HTERT RPE-1 (cell line): ENCODE measurements around the gene IRS4.

Experiments used
- in situ Hi-C: fragments of 300-500 bp; cut with MboI; formaldehyde crosslinking; loops from 4 replicates; pipeline ENCODE4 v1.14.3; 2020; ENCODE audit warnings: low sequenced_read_pairs

The IRS4 gene

GRCh38 chrX:108736509-108737479 is at the start of gene IRS4:
Gene IRS4, minus strand, starts transcription at chrX:108736563.
- in situ Hi-C loops = no loop called here

GRCh38 chrX:108772549-108772948 is 36.2 kb upstream of the IRS4 start:
- in situ Hi-C loops = no loop called here

- in situ Hi-C loops = no loop called here
These were observed 27.2 kb upstream of the IRS4 start for GRCh38 chrX:108763559-108763958.

GRCh38 chrX:108740299-108740774 is 4.0 kb upstream of the IRS4 start:
- in situ Hi-C loops = no loop called here

- in situ Hi-C loops = no loop called here
These were observed 1.4 kb upstream of the IRS4 start for GRCh38 chrX:108737754-108738153.

- in situ Hi-C loops = no loop called here
These were observed 469 bp downstream of the IRS4 start for GRCh38 chrX:108735679-108736508.

GRCh38 chrX:108735091-108735678 is 1.2 kb downstream of the IRS4 start:
- in situ Hi-C loops = no loop called here

GRCh38 chrX:108734426-108734825 is 1.9 kb downstream of the IRS4 start:
- in situ Hi-C loops = no loop called here

- in situ Hi-C loops = no loop called here
These were observed 3.6 kb downstream of the IRS4 start for GRCh38 chrX:108732630-108733321.

- in situ Hi-C loops = no loop called here
These were observed 5.2 kb downstream of the IRS4 start for GRCh38 chrX:108731153-108731552.

GRCh38 chrX:108726748-108727147 is 9.6 kb downstream of the IRS4 start:
- in situ Hi-C loops = no loop called here

- in situ Hi-C loops = no loop called here
These were observed 13.8 kb downstream of the IRS4 start for GRCh38 chrX:108722561-108722960.

GRCh38 chrX:108712886-108713285 is 23.5 kb downstream of the IRS4 start:
- in situ Hi-C loops = no loop called here

- in situ Hi-C loops = no loop called here
These were observed 31.5 kb downstream of the IRS4 start for GRCh38 chrX:108704839-108705238.

GRCh38 chrX:108702530-108702929 is 33.8 kb downstream of the IRS4 start:
- in situ Hi-C loops = no loop called here

- in situ Hi-C loops = no loop called here
These were observed 34.7 kb downstream of the IRS4 start for GRCh38 chrX:108701633-108702032.

GRCh38 chrX:108699368-108699767 is 37.0 kb downstream of the IRS4 start:
- in situ Hi-C loops = no loop called here

- in situ Hi-C loops = no loop called here
These were observed 39.7 kb downstream of the IRS4 start for GRCh38 chrX:108696690-108697089.
